HEK293T (cell line): Measurements from ENCODE around the gene ITSN1.

Experiments
- CTCF ChIA-PET: fragments of 350-600 bp; formaldehyde crosslinking; extraction: SDS; loops from one replicate; lab custom pipeline; 2021; ENCODE audit warnings: antibody characterized with exemption, inconsistent platforms; lab: Yijun Ruan, JAX
- POLR2A ChIA-PET: fragments of 350-600 bp; formaldehyde crosslinking; extraction: SDS; loops from one replicate; lab custom pipeline; 2020; ENCODE audit warnings: antibody characterized with exemption, inconsistent platforms; lab: Yijun Ruan, JAX
- DNase-seq: peaks from one replicate; pipeline ENCODE4 v3.0.0; 2012; ENCODE audit warnings: mixed read lengths; ENCODE audit errors: extremely low spot score
- ARNT ChIP-seq: fragments of 450-650 bp; IDR thresholded peaks from 2 replicates; pipeline ENCODE4 v1.6.1; 2017; ENCODE audit warnings: mild to moderate bottlenecking
- BHLHE40 ChIP-seq: fragments of 450-650 bp; IDR thresholded peaks from 2 replicates; pipeline ENCODE4 v1.6.1; 2016; ENCODE audit warnings: mild to moderate bottlenecking, moderate library complexity, borderline replicate concordance
- CTBP1 ChIP-seq: fragments of 450-650 bp; IDR thresholded peaks from 2 replicates; pipeline ENCODE4 v1.6.1; 2016; ENCODE audit warnings: borderline replicate concordance
- ELF4 ChIP-seq: fragments of 450-650 bp; IDR thresholded peaks from 2 replicates; pipeline ENCODE4 v1.6.1; 2017; ENCODE audit warnings: antibody characterized with exemption
- FOXA1 ChIP-seq: fragments of 450-650 bp; IDR thresholded peaks from 2 replicates; pipeline ENCODE4 v1.6.1; 2016; ENCODE audit warnings: mild to moderate bottlenecking
- FOXK2 ChIP-seq: fragments of 450-650 bp; IDR thresholded peaks from 2 replicates; pipeline ENCODE4 v1.6.1; 2016; ENCODE audit warnings: mild to moderate bottlenecking
- FOXM1 ChIP-seq: fragments of 450-650 bp; IDR thresholded peaks from 2 replicates; pipeline ENCODE4 v1.6.1; 2017; ENCODE audit warnings: mild to moderate bottlenecking, borderline replicate concordance
- HDGF ChIP-seq: fragments of 450-650 bp; IDR thresholded peaks from 2 replicates; pipeline ENCODE4 v1.6.1; 2017; ENCODE audit warnings: antibody characterized with exemption, borderline replicate concordance
- L3MBTL2 ChIP-seq: fragments of 450-650 bp; conservative IDR thresholded peaks from 2 replicates; pipeline ENCODE4 v1.6.1; 2016; ENCODE audit warnings: mild to moderate bottlenecking
- LEF1 ChIP-seq: fragments of 450-650 bp; IDR thresholded peaks from 2 replicates; pipeline ENCODE4 v1.6.1; 2017; ENCODE audit warnings: mild to moderate bottlenecking, borderline replicate concordance
- NFRKB ChIP-seq: fragments of 450-650 bp; IDR thresholded peaks from 2 replicates; pipeline ENCODE4 v1.6.1; 2016; ENCODE audit warnings: mild to moderate bottlenecking, moderate library complexity
- SP1 ChIP-seq: fragments of 450-650 bp; IDR thresholded peaks from 2 replicates; pipeline ENCODE4 v1.6.1; 2017
- SUZ12 ChIP-seq: fragments of 450-650 bp; IDR thresholded peaks from 2 replicates; pipeline ENCODE4 v1.6.1; 2016; ENCODE audit warnings: mild to moderate bottlenecking
- TARDBP ChIP-seq: fragments of 450-650 bp; IDR thresholded peaks from 2 replicates; pipeline ENCODE4 v1.6.1; 2016
- ZNF384 ChIP-seq: fragments of 450-650 bp; IDR thresholded peaks from 2 replicates; pipeline ENCODE4 v1.6.1; 2016
- TF ChIP-seq, protein P1 (sequence below): fragments of 450-650 bp; IDR thresholded peaks from 2 replicates; pipeline ENCODE4 v1.6.1; 2016

Gene ITSN1

DNA sequence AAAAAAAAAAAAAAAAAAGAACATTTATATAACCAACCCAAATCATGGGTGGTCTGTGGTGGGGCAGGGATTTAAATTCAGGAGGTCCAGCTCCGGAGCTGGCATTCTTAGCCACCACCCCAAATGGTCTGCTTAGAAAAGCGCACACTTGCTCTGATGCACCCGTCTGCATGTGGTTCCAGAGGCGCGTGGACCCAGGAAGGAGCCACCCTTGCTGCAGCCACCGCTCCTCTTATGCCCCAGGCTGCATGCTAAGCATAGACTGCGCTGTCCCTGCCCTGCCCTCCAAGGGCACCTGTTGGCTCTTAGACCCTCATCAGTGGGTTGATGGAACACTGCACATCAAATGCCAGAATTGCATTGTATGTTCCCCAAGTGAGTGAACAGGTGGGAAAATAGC lies 231.9 kb downstream of the ITSN1 start:
- ChIA-PET CTCF (no interaction called here), POLR2A (no interaction called here)
- DNase-seq = no peak
- TF ChIP-seq NFRKB (no peak), LEF1 (no peak)

DNA sequence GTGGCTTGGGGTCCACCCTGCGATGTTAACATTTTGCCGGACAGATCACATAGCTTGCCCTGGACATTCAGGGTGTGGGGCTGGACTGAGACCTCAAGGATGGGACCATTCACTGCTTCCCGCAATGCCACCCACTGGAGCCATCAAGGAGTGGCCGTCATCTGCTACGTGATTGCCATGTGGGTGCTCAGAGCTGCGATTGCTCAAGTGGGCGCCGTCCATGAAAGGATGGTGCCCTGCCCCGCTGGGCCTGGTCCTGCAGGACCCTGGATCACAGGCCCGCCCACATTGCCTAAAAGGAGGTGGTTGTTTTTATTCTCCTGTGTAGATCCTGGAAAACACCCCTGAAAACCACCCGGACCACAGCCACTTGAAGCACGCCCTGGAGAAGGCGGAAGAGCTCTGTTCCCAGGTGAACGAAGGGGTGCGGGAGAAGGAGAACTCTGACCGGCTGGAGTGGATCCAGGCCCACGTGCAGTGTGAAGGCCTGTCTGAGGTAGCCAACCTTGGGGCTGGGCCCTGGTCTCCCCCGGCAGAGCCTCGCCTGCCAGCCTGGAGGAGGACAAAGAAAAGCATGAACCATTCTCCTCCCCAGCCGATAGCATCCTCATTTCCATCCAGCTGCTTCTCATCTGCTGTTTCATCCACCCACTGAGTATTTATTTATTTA lies 232.9 kb downstream of the ITSN1 start:
- CTCF ChIA-PET = no interaction called here
- POLR2A ChIA-PET = no interaction called here
- TF ChIP-seq TARDBP = no peak
- no peak for TF ChIP-seq SUZ12
- TF ChIP-seq CTBP1 = no peak
- TF ChIP-seq, protein P1, sequence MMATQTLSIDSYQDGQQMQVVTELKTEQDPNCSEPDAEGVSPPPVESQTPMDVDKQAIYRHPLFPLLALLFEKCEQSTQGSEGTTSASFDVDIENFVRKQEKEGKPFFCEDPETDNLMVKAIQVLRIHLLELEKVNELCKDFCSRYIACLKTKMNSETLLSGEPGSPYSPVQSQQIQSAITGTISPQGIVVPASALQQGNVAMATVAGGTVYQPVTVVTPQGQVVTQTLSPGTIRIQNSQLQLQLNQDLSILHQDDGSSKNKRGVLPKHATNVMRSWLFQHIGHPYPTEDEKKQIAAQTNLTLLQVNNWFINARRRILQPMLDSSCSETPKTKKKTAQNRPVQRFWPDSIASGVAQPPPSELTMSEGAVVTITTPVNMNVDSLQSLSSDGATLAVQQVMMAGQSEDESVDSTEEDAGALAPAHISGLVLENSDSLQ = no peak
- TF ChIP-seq FOXM1 = no peak
- no peak for TF ChIP-seq FOXK2
- TF ChIP-seq SP1 = no peak
- no peak for TF ChIP-seq FOXA1
- TF ChIP-seq ARNT = no peak
- TF ChIP-seq ZNF384 = no peak
- TF ChIP-seq BHLHE40 = no peak
- no peak for TF ChIP-seq HDGF
- TF ChIP-seq LEF1 = no peak
- TF ChIP-seq NFRKB = no peak
- no peak for TF ChIP-seq L3MBTL2
- no peak for TF ChIP-seq ELF4
- no peak for DNase-seq

DNA sequence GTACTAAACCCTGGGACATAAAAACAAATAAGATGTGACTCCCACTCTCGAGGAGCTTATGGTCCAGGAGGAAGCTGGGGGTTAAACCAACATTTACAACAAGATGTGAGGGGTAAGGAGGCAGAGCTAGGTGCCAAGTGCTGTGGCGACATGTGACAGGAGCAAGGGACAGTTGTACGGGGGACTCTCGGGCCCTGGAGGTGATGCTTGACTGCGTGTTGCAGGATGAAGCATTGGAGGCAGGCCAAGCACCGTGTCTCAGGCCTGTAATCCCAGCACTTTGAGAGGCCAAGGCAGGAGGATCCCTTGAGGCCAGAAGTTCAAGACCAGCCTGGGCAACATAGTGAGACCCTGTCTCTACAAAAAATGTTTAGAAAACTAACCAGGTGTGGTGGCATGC lies 236.5 kb downstream of the ITSN1 start:
- CTCF ChIA-PET = interaction anchor here (0.8 kb wide), 1 partner anchor 45 kb away, joined by 4 read pairs; no protein-coding TSS in a partner anchor
- DNase-seq = no peak
- POLR2A ChIA-PET = no interaction called here
- no peak for TF ChIP-seq L3MBTL2

DNA sequence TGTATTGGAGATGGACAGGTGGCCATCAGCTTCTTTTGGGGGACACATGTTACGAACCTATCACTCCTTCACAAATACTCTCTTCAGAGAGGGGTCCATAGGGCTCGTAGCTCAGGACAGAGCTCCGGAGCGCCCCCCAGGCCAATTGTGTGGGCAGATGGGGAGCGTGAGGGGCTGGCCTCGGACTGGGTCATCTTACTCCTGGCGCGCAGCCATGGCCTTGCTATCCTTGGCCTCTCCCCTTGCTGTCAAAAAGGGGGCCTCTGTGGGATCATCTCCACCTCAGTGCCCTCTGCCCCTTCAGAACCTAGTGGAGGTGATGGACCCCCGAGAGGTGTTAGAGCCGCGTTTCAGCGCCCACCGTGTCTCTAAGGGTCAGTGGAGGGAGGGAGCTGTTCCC lies 238.3 kb downstream of the ITSN1 start:
- ChIA-PET CTCF (no interaction called here), POLR2A (no interaction called here)
- no peak for TF ChIP-seq NFRKB
- TF ChIP-seq SUZ12 = no peak
- no peak for TF ChIP-seq L3MBTL2
- no peak for TF ChIP-seq SP1
- no peak for TF ChIP-seq HDGF
- TF ChIP-seq FOXM1 = no peak
- TF ChIP-seq ZNF384 = no peak
- TF ChIP-seq ARNT = no peak
- no peak for TF ChIP-seq FOXA1
- DNase-seq = no peak

DNA sequence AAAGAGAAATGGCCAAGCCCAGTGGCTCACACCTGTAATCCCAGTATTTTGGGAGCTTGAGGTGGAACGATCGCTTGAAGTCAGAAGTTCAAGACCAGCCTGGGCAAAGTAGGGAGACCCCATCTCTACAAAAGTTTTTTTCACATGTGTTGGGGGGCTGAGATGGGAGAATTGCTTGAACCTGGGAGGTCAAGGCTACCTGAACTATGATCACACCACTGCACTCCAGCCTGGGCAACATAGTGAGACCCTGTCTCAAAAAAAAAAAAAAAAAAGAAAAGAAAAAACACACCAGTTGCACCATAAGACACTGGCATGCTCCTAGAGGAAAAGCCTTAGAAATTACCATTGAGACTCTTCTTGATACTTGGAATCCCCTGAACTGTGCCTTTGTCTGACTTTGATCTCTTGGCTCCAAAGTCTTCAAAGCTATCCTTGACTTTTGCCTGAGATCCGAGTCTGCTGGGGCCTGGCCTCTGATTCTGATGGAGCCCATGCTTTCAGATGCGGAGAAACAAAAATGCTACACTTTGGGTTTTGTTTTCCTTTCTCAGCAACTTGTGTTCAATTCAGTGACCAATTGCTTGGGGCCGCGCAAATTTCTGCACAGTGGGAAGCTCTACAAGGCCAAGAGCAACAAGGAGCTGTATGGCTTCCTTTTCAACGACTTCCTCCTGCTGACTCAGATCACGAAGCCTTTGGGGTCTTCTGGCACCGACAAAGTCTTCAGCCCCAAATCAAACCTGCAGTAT lies 239.6 kb downstream of the ITSN1 start:
- ChIA-PET POLR2A (no interaction called here), CTCF (no interaction called here)
- TF ChIP-seq ZNF384 (no peak), ELF4 (no peak), CTBP1 (no peak), SUZ12 (no peak)
- TF ChIP-seq, protein P1 = no peak
- no peak for DNase-seq

DNA sequence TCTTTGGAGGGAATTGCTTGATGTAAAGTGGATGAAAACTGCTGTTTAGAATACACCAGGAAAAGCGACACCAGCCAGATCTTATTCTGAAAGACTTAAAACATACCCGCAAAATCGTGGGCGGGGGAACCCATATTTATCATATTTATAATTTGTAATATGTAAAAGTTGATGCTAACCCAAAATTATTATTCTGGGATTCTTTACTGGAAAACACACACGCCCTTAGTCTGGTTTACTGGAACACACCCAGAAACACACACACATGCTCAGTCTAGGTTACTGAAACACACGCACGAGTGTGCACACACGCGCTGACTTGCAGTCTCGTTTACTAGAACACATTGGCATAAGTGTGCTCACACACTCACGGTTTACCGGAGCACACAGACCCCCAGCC lies 240.8 kb downstream of the ITSN1 start:
- ChIA-PET CTCF (interaction anchor here (0.8 kb wide), 1 partner anchor 10 kb away, joined by 4 read pairs; no protein-coding TSS in a partner anchor), POLR2A (no interaction called here)
- no peak for TF ChIP-seq SUZ12
- TF ChIP-seq HDGF = no peak
- no peak for TF ChIP-seq L3MBTL2
- TF ChIP-seq TARDBP = no peak
- TF ChIP-seq ARNT = no peak
- no peak for TF ChIP-seq NFRKB
- no peak for TF ChIP-seq ELF4
- TF ChIP-seq, protein P1 = no peak
- TF ChIP-seq SP1 = no peak
- TF ChIP-seq CTBP1 = no peak
- no peak for TF ChIP-seq FOXK2
- DNase-seq = no peak
